K562 (cell line): ENCODE measurements around the gene IL21. TPM values are rescaled to one million over a fixed set of nuclear protein-coding genes. Genes with fewer than 3 reads are reported as not detected.

Experiments used
- ATAC-seq: fragments of 200-7000 bp; cut with Tn5 transposase; 3 replicates; pipeline ENCODE4 v1.9.1; 2020; ENCODE audit warnings: moderate library complexity
- BruUV-seq: library from RNA; stranded (reverse); fragments of 400-500 nt; replicated peaks from 2 replicates; lab custom pipeline; 2021; lab: Mats Ljungman, UMichigan
- CTCF ChIA-PET: fragments of 300-600 bp; formaldehyde crosslinking; extraction: SDS; loops from one replicate; lab custom pipeline; 2021; ENCODE audit warnings: low intra/inter-chr PET ratio; lab: Yijun Ruan, JAX
- POLR2A ChIA-PET: fragments of 300-600, 350-650 bp; sonication (Branson Sonifier 250); formaldehyde crosslinking; extraction: SDS; loops from one replicate; lab custom pipeline; 2021; ENCODE audit warnings: antibody characterized with exemption, inconsistent platforms; lab: Yijun Ruan, JAX
- DNase-seq, 4 experiments: peaks; one replicate each; pipeline versions ENCODE4 v3.0.0 to v3.0.0-alpha.2; 2011 to 2018; ENCODE audit warnings: low spot score in 3 of 4, mixed read lengths in 3 of 4; ENCODE audit errors: extremely low read depth in 1 of 4
- FAIRE-seq: peaks from 2 replicates; lab custom pipeline; 2011; peaks lifted over from hg19 to GRCh38; lab: Jason Lieb, UNC
- H2AFZ ChIP-seq: 2 replicates; pipeline ENCODE4 v1.6.0; 2011; ENCODE audit warnings: low read depth, low read length, control low read depth, inconsistent platforms
- H3K27ac ChIP-seq: fragments of 200-600 bp; 3 replicates; pipeline ENCODE4 v1.8.0; 2011; ENCODE audit warnings: low read depth, mild to moderate bottlenecking, control low read depth, inconsistent platforms, low read length, moderate library complexity, mixed read lengths; ENCODE audit errors: extremely low read depth
- H3K27me3 ChIP-seq, 2 experiments: fragments of 300-600 bp in 1 of 2; 2 replicates in 1 of 2; 3 replicates in 1 of 2; pipeline versions ENCODE4 v1.6.0 to v1.8.0; 2011; ENCODE audit warnings: inconsistent platforms in 2 of 2, low read length in 2 of 2, mild to moderate bottlenecking in 1 of 2, mixed read lengths in 1 of 2, moderate library complexity in 1 of 2; ENCODE audit not compliant: control insufficient read depth in 2 of 2, insufficient read depth in 2 of 2
- H3K36me3 ChIP-seq: fragments of 300-600 bp; 3 replicates; pipeline ENCODE4 v1.8.0; 2011; ENCODE audit warnings: mild to moderate bottlenecking, low read length, inconsistent platforms; ENCODE audit not compliant: control insufficient read depth, insufficient read depth
- H3K4me1 ChIP-seq, 2 experiments: fragments of 200-600 bp in 1 of 2; replicated peaks in 1 of 2; 2 replicates in 1 of 2; 3 replicates in 1 of 2; pipeline versions ENCODE4 v1.5.1 to v1.8.0; 2011; ENCODE audit warnings: inconsistent platforms in 2 of 2, low read length in 2 of 2, mild to moderate bottlenecking in 1 of 2, mixed read lengths in 1 of 2, moderate library complexity in 1 of 2; ENCODE audit not compliant: control insufficient read depth in 2 of 2, insufficient read depth in 2 of 2
- H3K4me2 ChIP-seq: 2 replicates; pipeline ENCODE4 v1.6.1; 2011; ENCODE audit warnings: low read length, control low read depth, inconsistent platforms, mixed read lengths; ENCODE audit not compliant: insufficient read depth
- H3K4me3 ChIP-seq: fragments of 200-600 bp; sonication (generic), shearing (Covaris generic); 2 replicates; pipeline ENCODE4 v1.5.1; 2016; ENCODE audit warnings: control low read depth, inconsistent platforms
- H3K79me2 ChIP-seq: fragments of 200-600 bp; 3 replicates; pipeline ENCODE4 v1.8.0; 2011; ENCODE audit warnings: low read length, inconsistent platforms; ENCODE audit not compliant: control insufficient read depth, insufficient read depth
- H3K9ac ChIP-seq, 2 experiments: 2 replicates each; pipeline versions ENCODE4 v1.6.0 to v1.6.1; 2011; ENCODE audit warnings: low read depth in 2 of 2, low read length in 2 of 2, control low read depth in 1 of 2, inconsistent platforms in 1 of 2, mild to moderate bottlenecking in 1 of 2, mixed read lengths in 1 of 2; ENCODE audit not compliant: insufficient read depth in 1 of 2
- H3K9me1 ChIP-seq: one replicate; pipeline ENCODE4 v1.6.0; 2011; ENCODE audit warnings: inconsistent platforms, mild to moderate bottlenecking, low read length, moderate library complexity; ENCODE audit not compliant: control insufficient read depth, insufficient read depth
- H3K9me3 ChIP-seq: replicated peaks from 2 replicates; pipeline ENCODE4 v1.5.1; 2011; ENCODE audit warnings: low read depth, low read length, inconsistent platforms; ENCODE audit not compliant: control insufficient read depth, insufficient read depth
- H4K20me1 ChIP-seq: replicated peaks from 2 replicates; pipeline ENCODE4 v1.6.1; 2011; ENCODE audit warnings: low read length, inconsistent platforms, mixed read lengths; ENCODE audit not compliant: control insufficient read depth, insufficient read depth
- AFF4 ChIP-seq: sonication (generic); formaldehyde crosslinking; IDR thresholded peaks from 2 replicates; pipeline ENCODE4 v1.8.0; 2023; ENCODE audit warnings: mild to moderate bottlenecking, missing genetic modification reagents
- CBFA2T2 ChIP-seq: fragments of 450-650 bp; conservative IDR thresholded peaks from 2 replicates; pipeline ENCODE4 v1.6.1; 2017; ENCODE audit warnings: mild to moderate bottlenecking
- CBX3 ChIP-seq, 2 experiments: IDR thresholded peaks; 1 replicate in 1 of 2; 2 replicates in 1 of 2; pipeline ENCODE4 v1.6.1; 2012; ENCODE audit warnings: inconsistent platforms in 2 of 2, low read length in 2 of 2, borderline replicate concordance in 1 of 2, control low read depth in 1 of 2
- CBX5 ChIP-seq: IDR thresholded peaks from 2 replicates; pipeline ENCODE4 v1.6.1; 2014; ENCODE audit warnings: low read depth, borderline replicate concordance
- MAFG ChIP-seq: fragments of 450-650 bp; conservative IDR thresholded peaks from 2 replicates; pipeline ENCODE4 v1.6.1; 2016; ENCODE audit warnings: missing genetic modification characterization, missing compliant biosample characterization
- NCOR1 ChIP-seq: fragments of 450-650 bp; IDR thresholded peaks from 2 replicates; pipeline ENCODE4 v1.6.1; 2016; ENCODE audit warnings: mild to moderate bottlenecking, moderate library complexity
- OTX1 ChIP-seq: fragments of 450-650 bp; formaldehyde crosslinking; IDR thresholded peaks from 2 replicates; pipeline ENCODE4 v1.4.0; 2022; ENCODE audit warnings: mild to moderate bottlenecking
- SAFB2 ChIP-seq: fragments of 200-400 bp; formaldehyde crosslinking; IDR thresholded peaks from 2 replicates; pipeline ENCODE4 v1.6.1; 2018; ENCODE audit warnings: borderline replicate concordance, low read length, low read depth, moderate library complexity; ENCODE audit not compliant: severe bottlenecking
- THAP12 ChIP-seq: fragments of 250-450 bp; sonication (Bioruptor Pico); IDR thresholded peaks from 2 replicates; pipeline ENCODE4 v1.9.0; 2021; ENCODE audit warnings: mild to moderate bottlenecking, inconsistent platforms
- ZBTB26 ChIP-seq: fragments of 450-650 bp; formaldehyde crosslinking; IDR thresholded peaks from 2 replicates; pipeline ENCODE4 v1.4.0; 2022; ENCODE audit warnings: missing genetic modification characterization
- ZBTB33 ChIP-seq: sonication (generic); formaldehyde crosslinking; IDR thresholded peaks from 2 replicates; pipeline ENCODE4 v1.8.1; 2023; ENCODE audit warnings: mild to moderate bottlenecking, missing genetic modification reagents
- ZNF444 ChIP-seq: fragments of 250-450 bp; sonication (Bioruptor Pico); IDR thresholded peaks from 2 replicates; pipeline ENCODE4 v1.4.0; 2020; ENCODE audit warnings: mild to moderate bottlenecking, moderate library complexity
- ZNF511 ChIP-seq: sonication (generic); formaldehyde crosslinking; IDR thresholded peaks from 2 replicates; pipeline ENCODE4 v1.8.0; 2022; ENCODE audit warnings: mild to moderate bottlenecking, missing genetic modification reagents
- WGBS: fragments of 100-300 bp; shearing (Covaris generic); methylation state at CpG from one replicate; pipeline ENCODE4 v1.1.6; 2016; ENCODE audit warnings: low coverage, mixed read lengths; ENCODE audit not compliant: insufficient coverage; ENCODE audit errors: missing lambda C conversion rate; 5-methylcytosine and 5-hydroxymethylcytosine counted together
- in situ Hi-C: fragments of 300-500 bp; cut with MboI; formaldehyde crosslinking; loops from 4 replicates; pipeline ENCODE4 v1.15.0; 2018; ENCODE audit warnings: inconsistent platforms, mixed read lengths
- intact Hi-C: fragments of 100-400 bp; cut with micrococcal nuclease; formaldehyde crosslinking; loops from 2 replicates; pipeline ENCODE4 v1.14.2; 2022
- polyA plus RNA-seq, 8 experiments: library from polyadenylated mRNA; depleted of rRNA in 4 of 8; stranded (reverse) in 5 of 8; unstranded in 3 of 8; fragments of >200 nt; fragmentation: Nextera tagmentation in 2 of 8; fragmentation: Illumina TruSeq in 1 of 8; extraction: Ambion mirVana in 2 of 8; extraction: Trizol in 1 of 8; gene quantifications; 2 replicates each; pipeline versions ENCODE4 v1.2.1 to v1.2.3, GENCODE V29; 2011 to 2014; ENCODE audit warnings: inconsistent platforms in 1 of 8, missing spikeins in 1 of 8
- total RNA-seq, 7 experiments: library from RNA; depleted of rRNA in 6 of 7; stranded (reverse); fragments of >200 nt in 6 of 7; fragmentation: Illumina TruSeq in 2 of 7; extraction: Trizol in 2 of 7; gene quantifications; 2 replicates each; pipeline versions ENCODE4 v1.2.1 to v1.2.3, GENCODE V29; 2011 to 2021; ENCODE audit warnings: low replicate concordance in 1 of 7

The IL21 gene
- total and polyA plus RNA-seq, 9 of the 15 experiments (the other 6 are each of a cell fraction or from before 2014, with no cell fraction given): not detected

- in situ Hi-C loops: no loop called here
- DNase-seq: no peak
- Histone ChIP-seq H3K9ac (no peak overlapping the region), H3K4me3 (no peak overlapping the region), H3K4me2 (no peak overlapping the region), H3K27ac (no peak overlapping the region), H3K9me1 (no peaks in the 10 kb centered on the region), H3K27me3 (peaks cover 0 to 4% of the 10 kb centered on the region in 2 experiments; a peak in 3 of 5 replicates), H3K36me3 (no peaks in the 10 kb centered on the region), H2AFZ (no peak overlapping the region), H4K20me1 (no peaks in the 10 kb centered on the region), H3K79me2 (no peaks in the 10 kb centered on the region), H3K9me3 (no peaks in the 10 kb centered on the region), H3K4me1 (no peaks in the 10 kb centered on the region; a peak in 1 of 5 replicates)
- no peak for ATAC-seq
- ChIA-PET POLR2A (no interaction called here), CTCF (no interaction called here)
- intact Hi-C loops: no loop called here
- WGBS: 17% methylated on average over 3 of the region's 3 CpGs
- no TSS peak for BruUV-seq
- FAIRE-seq: no peak
- TF ChIP-seq SAFB2: no peak
- TF ChIP-seq CBX3 (IDR thresholded peaks at IDR 0.05; ENCODE audit: borderline replicate concordance in 1 of 2, low read length in 2 of 2): no peak
- TF ChIP-seq CBFA2T2: no peak
- TF ChIP-seq CBX5: no peak
- TF ChIP-seq NCOR1: no peak
- no peak for TF ChIP-seq ZBTB26
- no peak for TF ChIP-seq ZBTB33 (CRISPR knock-in tag)
- no peak for TF ChIP-seq THAP12
- no peak for TF ChIP-seq ZNF511 (CRISPR knock-in tag)
- no peak for TF ChIP-seq AFF4 (CRISPR knock-in tag)
- no peak for TF ChIP-seq OTX1 (CRISPR knock-in tag)
- no peak for TF ChIP-seq MAFG (tag)
- no peak for TF ChIP-seq ZNF444
These were observed 18.3 kb upstream of the IL21 start for GRCh38 chr4:122639181-122639580.
